Osteoblast (primary cell): ENCODE results near the gene ATXN7. TPM values are rescaled to one million over a fixed set of nuclear protein-coding genes. Genes with fewer than 3 reads are reported as not detected.

ENCODE experiments used
- DNase-seq: peaks from one replicate; pipeline ENCODE4 v3.0.0; 2011; ENCODE audit warnings: low spot score, mixed read lengths; ENCODE audit not compliant: insufficient read length; ENCODE audit errors: missing footprints
- H2AFZ ChIP-seq: 2 replicates; pipeline ENCODE4 v1.6.0; 2011; ENCODE audit warnings: mild to moderate bottlenecking, low read length
- H3K27ac ChIP-seq: 2 replicates; pipeline ENCODE4 v1.5.1; 2011; ENCODE audit warnings: mild to moderate bottlenecking, low read depth, low read length, moderate library complexity
- H3K27me3 ChIP-seq: 2 replicates; pipeline ENCODE4 v1.6.0; 2012; ENCODE audit warnings: mild to moderate bottlenecking, control low read depth, inconsistent platforms, low read length, moderate library complexity; ENCODE audit not compliant: insufficient read depth
- H3K36me3 ChIP-seq: 2 replicates; pipeline ENCODE4 v1.5.1; 2011; ENCODE audit warnings: mild to moderate bottlenecking, low read length, control low read depth, moderate library complexity; ENCODE audit not compliant: insufficient read depth
- H3K4me1 ChIP-seq: 2 replicates; pipeline ENCODE4 v1.5.1; 2011; ENCODE audit warnings: mild to moderate bottlenecking, low read length, control low read depth, moderate library complexity; ENCODE audit not compliant: insufficient read depth
- H3K4me2 ChIP-seq: 2 replicates; pipeline ENCODE4 v1.6.0; 2011; ENCODE audit warnings: mild to moderate bottlenecking, low read length; ENCODE audit not compliant: insufficient read depth
- H3K4me3 ChIP-seq: fragments of 200-600 bp; sonication (generic); 3 replicates; pipeline ENCODE4 v1.5.1; 2012; ENCODE audit warnings: mild to moderate bottlenecking, low read length, inconsistent platforms; ENCODE audit not compliant: insufficient read depth
- H3K79me2 ChIP-seq: 2 replicates; pipeline ENCODE4 v1.6.0; 2012; ENCODE audit warnings: mild to moderate bottlenecking, low read length, control low read depth, inconsistent platforms; ENCODE audit not compliant: insufficient read depth
- H3K9me3 ChIP-seq: 2 replicates; pipeline ENCODE4 v1.5.1; 2011; ENCODE audit warnings: low read depth, low read length, control low read depth
- H4K20me1 ChIP-seq: 2 replicates; pipeline ENCODE4 v1.6.0; 2012; ENCODE audit warnings: mild to moderate bottlenecking, low read length, control low read depth; ENCODE audit not compliant: insufficient read depth
- total RNA-seq: library from RNA; depleted of rRNA; stranded (reverse); fragments of >200 nt; gene quantifications from 2 replicates; pipeline ENCODE4 v1.2.3, GENCODE V29; 2012
- TF ChIP-seq, protein P1 (sequence below): IDR thresholded peaks from 2 replicates; pipeline ENCODE4 v1.5.1; 2011; ENCODE audit warnings: mild to moderate bottlenecking, low read depth, low read length, moderate library complexity; ENCODE audit errors: extremely low read depth

Gene ATXN7
- total RNA-seq, 1 donor = 17.0 TPM

DNA sequence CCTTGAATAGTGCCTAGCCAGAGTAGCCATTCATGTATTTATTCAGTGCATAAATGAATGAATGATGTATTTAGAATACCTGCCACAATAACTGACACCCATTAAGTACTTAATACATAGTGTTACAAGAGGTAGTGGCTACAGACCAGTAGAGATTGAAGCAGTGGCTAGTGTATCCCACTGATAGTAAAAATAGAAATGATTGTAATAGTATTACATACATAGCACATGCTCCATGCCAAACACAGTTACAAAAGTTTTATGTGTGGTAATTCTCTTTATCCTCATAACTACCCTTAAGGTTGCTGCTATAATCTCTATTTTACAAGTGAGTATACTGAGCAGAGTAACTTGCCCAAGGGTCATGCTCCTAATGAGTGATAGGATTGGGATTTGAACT lies 78.9 kb downstream of the ATXN7 start:
- Histone ChIP-seq H3K36me3 (peaks cover 3% of the 10 kb centered on the region), H3K4me2 (no peak overlapping the region), H4K20me1 (peaks cover 37% of the 10 kb centered on the region), H3K4me1 (peaks cover 12% of the 10 kb centered on the region), H3K79me2 (peaks cover 89% of the 10 kb centered on the region), H3K27me3 (no peaks in the 10 kb centered on the region), H3K9me3 (no peaks in the 10 kb centered on the region), H3K4me3 (no peak overlapping the region), H3K27ac (no peak overlapping the region), H2AFZ (no peak overlapping the region)
- TF ChIP-seq, protein P1, sequence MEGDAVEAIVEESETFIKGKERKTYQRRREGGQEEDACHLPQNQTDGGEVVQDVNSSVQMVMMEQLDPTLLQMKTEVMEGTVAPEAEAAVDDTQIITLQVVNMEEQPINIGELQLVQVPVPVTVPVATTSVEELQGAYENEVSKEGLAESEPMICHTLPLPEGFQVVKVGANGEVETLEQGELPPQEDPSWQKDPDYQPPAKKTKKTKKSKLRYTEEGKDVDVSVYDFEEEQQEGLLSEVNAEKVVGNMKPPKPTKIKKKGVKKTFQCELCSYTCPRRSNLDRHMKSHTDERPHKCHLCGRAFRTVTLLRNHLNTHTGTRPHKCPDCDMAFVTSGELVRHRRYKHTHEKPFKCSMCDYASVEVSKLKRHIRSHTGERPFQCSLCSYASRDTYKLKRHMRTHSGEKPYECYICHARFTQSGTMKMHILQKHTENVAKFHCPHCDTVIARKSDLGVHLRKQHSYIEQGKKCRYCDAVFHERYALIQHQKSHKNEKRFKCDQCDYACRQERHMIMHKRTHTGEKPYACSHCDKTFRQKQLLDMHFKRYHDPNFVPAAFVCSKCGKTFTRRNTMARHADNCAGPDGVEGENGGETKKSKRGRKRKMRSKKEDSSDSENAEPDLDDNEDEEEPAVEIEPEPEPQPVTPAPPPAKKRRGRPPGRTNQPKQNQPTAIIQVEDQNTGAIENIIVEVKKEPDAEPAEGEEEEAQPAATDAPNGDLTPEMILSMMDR = no peak
- DNase-seq = peak; percentile 36

DNA sequence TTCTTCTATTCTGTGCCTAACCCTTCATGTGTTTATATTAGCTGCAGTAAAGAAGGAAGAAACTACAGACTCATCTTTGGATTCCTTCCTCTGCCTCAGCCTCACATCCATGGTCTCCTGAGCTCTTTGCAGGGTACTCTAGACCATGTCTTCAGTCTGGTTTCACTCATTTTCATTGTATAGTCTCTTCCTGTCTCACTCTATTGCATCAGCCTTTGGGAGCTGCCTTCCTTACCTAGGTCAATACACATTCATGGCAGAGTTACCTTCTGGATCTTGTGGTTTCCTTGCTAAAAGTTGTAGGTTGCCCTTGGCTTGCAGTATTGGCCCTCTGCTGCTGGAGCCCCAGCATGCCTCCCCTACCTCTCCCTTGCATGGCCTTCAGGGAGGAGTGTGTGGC lies 80.0 kb downstream of the ATXN7 start:
- Histone ChIP-seq H4K20me1 (peaks cover 39% of the 10 kb centered on the region), H3K27me3 (no peaks in the 10 kb centered on the region), H3K27ac (no peak overlapping the region), H3K36me3 (peaks cover 3% of the 10 kb centered on the region), H2AFZ (no peak overlapping the region), H3K4me3 (no peak overlapping the region), H3K79me2 (peaks cover 90% of the 10 kb centered on the region), H3K9me3 (no peaks in the 10 kb centered on the region), H3K4me1 (peaks cover 16% of the 10 kb centered on the region), H3K4me2 (no peak overlapping the region)
- no peak for DNase-seq
- TF ChIP-seq, protein P1 = no peak

DNA sequence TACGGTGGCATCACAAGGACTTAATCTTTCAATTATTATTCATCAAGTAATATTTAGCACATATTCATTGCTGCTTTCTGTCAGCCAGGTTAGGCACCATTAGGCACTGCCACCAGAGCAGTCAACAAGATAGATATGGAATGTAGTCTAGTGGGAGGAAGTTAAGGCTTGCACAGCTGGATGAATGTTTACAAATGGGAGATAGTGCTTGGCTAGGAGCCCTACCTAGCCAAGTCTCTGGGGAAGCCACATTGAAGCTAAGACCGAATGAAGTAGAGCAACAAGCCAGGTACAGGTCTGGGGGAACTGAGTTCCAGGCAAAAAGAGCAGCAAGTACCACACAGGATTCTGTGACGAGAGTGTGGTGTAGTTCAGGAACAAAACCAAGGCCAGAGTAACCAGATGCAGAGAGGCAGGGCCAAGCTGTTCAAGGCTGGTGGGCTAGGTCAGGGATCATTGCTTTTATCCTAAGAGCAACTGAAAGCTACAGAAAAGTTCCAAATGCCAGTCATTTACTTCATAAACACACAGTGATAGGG lies 82.0 kb downstream of the ATXN7 start:
- no peaks in the 10 kb centered on the region for H3K27me3 ChIP-seq
- H2AFZ ChIP-seq = no peak overlapping the region
- H3K36me3 ChIP-seq = peaks cover 3% of the 10 kb centered on the region
- H4K20me1 ChIP-seq = peaks cover 28% of the 10 kb centered on the region
- peak; percentile 68 for DNase-seq
- no peak overlapping the region for H3K4me2 ChIP-seq
- H3K4me3 ChIP-seq = no peak overlapping the region
- H3K4me1 ChIP-seq = peaks cover 16% of the 10 kb centered on the region
- TF ChIP-seq, protein P1 = no peak
- H3K27ac ChIP-seq = no peak overlapping the region
- H3K9me3 ChIP-seq = no peaks in the 10 kb centered on the region
- H3K79me2 ChIP-seq = peaks cover 88% of the 10 kb centered on the region

DNA sequence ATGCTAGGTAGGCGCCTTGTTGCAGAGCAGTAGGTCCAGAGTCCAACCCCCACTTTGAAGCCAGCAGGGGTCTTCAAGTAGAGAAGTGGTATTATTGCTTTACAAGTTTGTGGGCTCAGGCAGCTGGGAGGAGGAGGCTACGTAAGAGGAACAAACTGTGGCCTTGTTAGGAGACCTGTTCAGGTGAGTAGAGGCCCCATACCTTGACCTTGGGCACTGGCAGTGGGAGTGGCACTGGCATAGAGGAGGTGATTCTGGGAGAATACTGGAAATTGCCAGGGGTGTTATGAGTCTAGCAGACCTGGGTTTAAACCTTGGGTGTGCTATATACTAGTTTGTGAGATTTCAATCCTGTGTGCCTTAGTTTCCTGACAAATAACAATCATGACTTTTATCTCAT lies 83.1 kb downstream of the ATXN7 start:
- Histone ChIP-seq H3K79me2 (peaks cover 86% of the 10 kb centered on the region), H3K27me3 (no peaks in the 10 kb centered on the region), H3K27ac (no peak overlapping the region), H3K4me1 (peaks cover 20% of the 10 kb centered on the region), H2AFZ (no peak overlapping the region), H3K36me3 (peaks cover 3% of the 10 kb centered on the region), H3K9me3 (no peaks in the 10 kb centered on the region), H3K4me3 (no peak overlapping the region), H3K4me2 (no peak overlapping the region), H4K20me1 (peaks cover 25% of the 10 kb centered on the region)
- TF ChIP-seq, protein P1 = no peak
- no peak for DNase-seq
